ENCODE results near the gene ICA1L. TPM values are rescaled to one million over a fixed set of nuclear protein-coding genes. Genes with fewer than 3 reads are reported as not detected.

ICA1L gene
- total and polyA plus RNA-seq, 2 of the 4 experiments (the other 2 are of a cell fraction): 1.7 to 1.8 TPM

GRCh38 chr2:202911512-202912341 lies 40.2 kb upstream of the ICA1L start, which contains the start of the genes CARF and WDR12 (continued):
- TF ChIP-seq MAZ (IDR thresholded peaks at IDR 0.05; ENCODE audit: borderline replicate concordance, low read depth, low read length) (peak; percentile 44; the same call in 1 of the 2 replicates), BHLHE40 (IDR thresholded peaks at IDR 0.05; ENCODE audit: low read depth, low read length) (no peak)

GRCh38 chr2:202911203-202911511 lies 39.6 kb upstream of the ICA1L start:
- ATAC-seq (ENCODE audit: low read depth) (peak; percentile 7), DNase-seq (no peak)
- H4K20me1 ChIP-seq (ENCODE audit: insufficient read depth, low read length): no peaks in the 10 kb centered on the region
- peaks cover 2% of the 10 kb centered on the region; the same call in 1 of the 2 replicates for H3K4me1 ChIP-seq (ENCODE audit: control insufficient read depth, insufficient read depth, low read length)
- 0 out of 2 replicates have a peak overlapping the region, but pooled peaks have one; percentile 15 for H2BK20ac ChIP-seq (ENCODE audit: low read depth, low read length)
- H3K4me3 ChIP-seq (ENCODE audit: insufficient read depth, low read depth, low read length): peak overlapping the region; percentile 70
- H3K4ac ChIP-seq (ENCODE audit: low read depth, low read length): peak overlapping the region; percentile 67
- BruUV-seq (replicated peaks): no TSS peak
- peak overlapping the region; percentile 68 for H2BK120ac ChIP-seq (ENCODE audit: low read depth, low read length)
- ChIA-PET POLR2A (ENCODE audit: unreplicated experiment) (no interaction called here), CTCF (interaction anchor here (0.7 to 1.1 kb wide), 2 partner anchors 322 to 1485 kb away, joined by 3 read pairs; no protein-coding TSS in a partner anchor)
- in situ Hi-C loops (cut with MboI; ENCODE audit: low sequenced_read_pairs): no loop called here
- H4K8ac ChIP-seq (ENCODE audit: low read depth in 2 of 2, low read length in 2 of 2): peak overlapping the region; percentile 68 to 99
- 0% methylated on average over 4 of the region's 8 CpGs; no CpG with 5 or more reads in 1 of the 2 experiments for WGBS, 2 experiments (ENCODE audit: extremely low coverage in 2 of 2, insufficient read length in 1 of 2)
- peak overlapping the region; percentile 62 for H4K91ac ChIP-seq (ENCODE audit: insufficient read depth, low read depth, low read length)
- peak overlapping the region; percentile 14; the same call in 1 of the 2 replicates for H2AK5ac ChIP-seq (ENCODE audit: low read depth, low read length)
- dilution Hi-C loops (cut with HindIII; ENCODE audit: low sequenced_read_pairs, unreplicated experiment): no loop called here
- peak overlapping the region; percentile 94 for H3K9ac ChIP-seq (ENCODE audit: low read depth, low read length)
- peak overlapping the region; percentile 93 for H3K23ac ChIP-seq (ENCODE audit: low read depth, low read length)
- H3K9me3 ChIP-seq (ENCODE audit: control insufficient read depth, insufficient read depth, low read length): no peaks in the 10 kb centered on the region
- peak overlapping the region; percentile 94 for H2AFZ ChIP-seq (replicated peaks; ENCODE audit: low read length, poor library complexity)
- peak overlapping the region; percentile 61 for H3K4me2 ChIP-seq (ENCODE audit: low read depth, low read length)
- 0 out of 2 replicates have a peak, but pooled peaks cover 2% of the 10 kb centered on the region for H3K36me3 ChIP-seq (ENCODE audit: control insufficient read depth, insufficient read depth, low read length)
- peak overlapping the region; percentile 60; the same call in 1 of the 2 replicates for H3K56ac ChIP-seq (ENCODE audit: extremely low read depth, insufficient read depth, low read length)
- H3K27ac ChIP-seq (ENCODE audit: insufficient read depth, low read length): peak overlapping the region; percentile 18
- no peak overlapping the region; the same call in 2 of the 3 replicates for H2BK15ac ChIP-seq (ENCODE audit: low read depth, low read length)
- H3K18ac ChIP-seq (ENCODE audit: low read depth, low read length): no peak overlapping the region
- no peaks in the 10 kb centered on the region for H3K9me1 ChIP-seq (ENCODE audit: insufficient read depth, low read length)
- H3K79me1 ChIP-seq (ENCODE audit: low read depth in 1 of 2, low read length in 2 of 2): peaks cover 8 to 21% of the 10 kb centered on the region in 2 experiments
- intact Hi-C loops (cut with micrococcal nuclease): no loop called here
- peak overlapping the region; percentile 21; the same call in 1 of the 2 replicates for H4K5ac ChIP-seq (ENCODE audit: low read depth, low read length)
- H3K27me3 ChIP-seq (ENCODE audit: control insufficient read depth, insufficient read depth, low read length): no peaks in the 10 kb centered on the region
- peak overlapping the region; percentile 86 for H3K14ac ChIP-seq (replicated peaks; ENCODE audit: low read depth, low read length)
- H2AK9ac ChIP-seq (replicated peaks; ENCODE audit: low read depth, low read length, poor library complexity): peak overlapping the region; percentile 84
- peak overlapping the region; percentile 15 for H2BK5ac ChIP-seq (ENCODE audit: low read depth, low read length, poor library complexity, severe bottlenecking)
- TF ChIP-seq CHD1 (IDR thresholded peaks at IDR 0.05; ENCODE audit: low read depth, low read length) (no peak), SMC3 (IDR thresholded peaks at IDR 0.05; ENCODE audit: low read depth, low read length) (no peak), MAZ (IDR thresholded peaks at IDR 0.05; ENCODE audit: borderline replicate concordance, low read depth, low read length) (no peak), ELK1 (IDR thresholded peaks at IDR 0.05; ENCODE audit: borderline replicate concordance, low read depth, low read length) (no peak), RAD21 (IDR thresholded peaks at IDR 0.05; ENCODE audit: low read length) (no peak), FOS (IDR thresholded peaks at IDR 0.05; ENCODE audit: low read depth, low read length) (no peak), POLR2A (IDR thresholded peaks at IDR 0.05; ENCODE audit: low read depth, low read length) (no peak), RFX5 (IDR thresholded peaks at IDR 0.05; ENCODE audit: low read depth, low read length) (no peak), RCOR1 (IDR thresholded peaks at IDR 0.05; ENCODE audit: insufficient replicate concordance, low read length) (no peak), MAFK (IDR thresholded peaks at IDR 0.05; ENCODE audit: low read depth, low read length) (no peak), NFE2L2 (IDR thresholded peaks at IDR 0.05; ENCODE audit: low read depth, low read length) (no peak), CEBPB (IDR thresholded peaks at IDR 0.05; ENCODE audit: low read depth, low read length) (no peak), USF2 (IDR thresholded peaks at IDR 0.05; ENCODE audit: low read depth, low read length) (no peak), BHLHE40 (IDR thresholded peaks at IDR 0.05; ENCODE audit: low read depth, low read length) (no peak)

All from IMR-90 (cell line).